ENCODE results near the gene USPL1. TPM values are rescaled to one million over a fixed set of nuclear protein-coding genes. Genes with fewer than 3 reads are reported as not detected.

Gene USPL1
- total RNA-seq, 6 experiments from 2014 or later: 5.6 to 11.2 (median 8.4) TPM

GRCh38 chr13:30652746-30653386 lies 35.1 kb downstream of the USPL1 start:
- Histone ChIP-seq H3K36me3 (peaks cover 0 to 59% (median 18%) of the 10 kb centered on the region in 4 donors), H3K4me1 (peaks cover 0 to 5% (median 0%) of the 10 kb centered on the region in 4 donors), H3K27me3 (no peaks in the 10 kb centered on the region), H3K9me3 (no peaks in the 10 kb centered on the region), H3K27ac (no peak overlapping the region), H3K4me3 (no peak overlapping the region)
- 86% methylated on average over 1 of the region's 1 CpG for WGBS (ENCODE audit: insufficient coverage, low coverage, low lambda C conversion rate, missing lambda C conversion rate)
- ATAC-seq: no peak
- TF ChIP-seq POLR2A (IDR thresholded peaks at IDR 0.05): no peak
- TF ChIP-seq CTCF (IDR thresholded peaks at IDR 0.05): no peak
- DNase-seq: no peak
- intact Hi-C loops (cut with DNase I): no loop called here

GRCh38 chr13:30654430-30654829 lies 36.7 kb downstream of the USPL1 start:
- peaks cover 4 to 72% (median 25%) of the 10 kb centered on the region in 4 donors for H3K36me3 ChIP-seq

GRCh38 chr13:30656178-30656577 lies 38.5 kb downstream of the USPL1 start:
- H3K27ac ChIP-seq: no peak overlapping the region
- DNase-seq (no peak), ATAC-seq (no peak)
- no peaks in the 10 kb centered on the region for H3K27me3 ChIP-seq
- no peak overlapping the region for H3K4me3 ChIP-seq
- 98% methylated on average over 3 of the region's 3 CpGs for WGBS (ENCODE audit: insufficient coverage, low coverage, low lambda C conversion rate, missing lambda C conversion rate)
- H3K4me1 ChIP-seq: no peaks in the 10 kb centered on the region
- peaks cover 4 to 68% (median 25%) of the 10 kb centered on the region in 4 donors for H3K36me3 ChIP-seq
- H3K9me3 ChIP-seq: no peaks in the 10 kb centered on the region
- intact Hi-C loops (cut with DNase I): no loop called here
- TF ChIP-seq POLR2A (IDR thresholded peaks at IDR 0.05) (no peak), CTCF (IDR thresholded peaks at IDR 0.05) (no peak)

More at GRCh38 chr13:30654430-30654829, 36.7 kb downstream of the USPL1 start:
- DNase-seq (no peak), ATAC-seq (no peak)
- Histone ChIP-seq H3K4me3 (no peak overlapping the region), H3K27me3 (no peaks in the 10 kb centered on the region), H3K9me3 (no peaks in the 10 kb centered on the region), H3K4me1 (no peaks in the 10 kb centered on the region), H3K27ac (no peak overlapping the region)
- intact Hi-C loops (cut with DNase I): no loop called here
- TF ChIP-seq POLR2A (IDR thresholded peaks at IDR 0.05) (no peak), CTCF (IDR thresholded peaks at IDR 0.05) (no peak)
- WGBS (ENCODE audit: insufficient coverage, low coverage, low lambda C conversion rate, missing lambda C conversion rate): 86% methylated on average over 1 of the region's 1 CpG

- Histone ChIP-seq H3K27ac (no peak overlapping the region), H3K9me3 (no peaks in the 10 kb centered on the region), H3K4me3 (no peak overlapping the region), H3K36me3 (peaks cover 4 to 40% (median 20%) of the 10 kb centered on the region in 4 donors), H3K27me3 (no peaks in the 10 kb centered on the region), H3K4me1 (no peaks in the 10 kb centered on the region)
- DNase-seq: no peak
- no peak for TF ChIP-seq CTCF (IDR thresholded peaks at IDR 0.05)
- WGBS (ENCODE audit: insufficient coverage, low coverage, low lambda C conversion rate, missing lambda C conversion rate): no CpG with 5 or more reads among the region's 7 CpGs
- intact Hi-C loops (cut with DNase I): no loop called here
- ATAC-seq: peak in 1 of 4 donors; percentile 4
These were observed 42.3 kb downstream of the USPL1 start for GRCh38 chr13:30659980-30660379.
